Measurements from ENCODE around the gene LENG1.
A peak's percentile ranks its signal among the peaks of the same experiment; 100 is the strongest.

Gene LENG1

GRCh38 chr19:54145541-54146158 is 13.9 kb downstream of the LENG1 start:
- TF ChIP-seq, protein P1, sequence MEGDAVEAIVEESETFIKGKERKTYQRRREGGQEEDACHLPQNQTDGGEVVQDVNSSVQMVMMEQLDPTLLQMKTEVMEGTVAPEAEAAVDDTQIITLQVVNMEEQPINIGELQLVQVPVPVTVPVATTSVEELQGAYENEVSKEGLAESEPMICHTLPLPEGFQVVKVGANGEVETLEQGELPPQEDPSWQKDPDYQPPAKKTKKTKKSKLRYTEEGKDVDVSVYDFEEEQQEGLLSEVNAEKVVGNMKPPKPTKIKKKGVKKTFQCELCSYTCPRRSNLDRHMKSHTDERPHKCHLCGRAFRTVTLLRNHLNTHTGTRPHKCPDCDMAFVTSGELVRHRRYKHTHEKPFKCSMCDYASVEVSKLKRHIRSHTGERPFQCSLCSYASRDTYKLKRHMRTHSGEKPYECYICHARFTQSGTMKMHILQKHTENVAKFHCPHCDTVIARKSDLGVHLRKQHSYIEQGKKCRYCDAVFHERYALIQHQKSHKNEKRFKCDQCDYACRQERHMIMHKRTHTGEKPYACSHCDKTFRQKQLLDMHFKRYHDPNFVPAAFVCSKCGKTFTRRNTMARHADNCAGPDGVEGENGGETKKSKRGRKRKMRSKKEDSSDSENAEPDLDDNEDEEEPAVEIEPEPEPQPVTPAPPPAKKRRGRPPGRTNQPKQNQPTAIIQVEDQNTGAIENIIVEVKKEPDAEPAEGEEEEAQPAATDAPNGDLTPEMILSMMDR (IDR thresholded peaks at IDR 0.05; ENCODE audit: extremely low read depth, missing control alignments): no peak
- no peak for DNase-seq (ENCODE audit: low spot score)

GRCh38 chr19:54142166-54142780 is 17.2 kb downstream of the LENG1 start:
- DNase-seq (ENCODE audit: low spot score): no peak
- TF ChIP-seq, protein P1 (IDR thresholded peaks at IDR 0.05; ENCODE audit: extremely low read depth, missing control alignments): no peak

DNA sequence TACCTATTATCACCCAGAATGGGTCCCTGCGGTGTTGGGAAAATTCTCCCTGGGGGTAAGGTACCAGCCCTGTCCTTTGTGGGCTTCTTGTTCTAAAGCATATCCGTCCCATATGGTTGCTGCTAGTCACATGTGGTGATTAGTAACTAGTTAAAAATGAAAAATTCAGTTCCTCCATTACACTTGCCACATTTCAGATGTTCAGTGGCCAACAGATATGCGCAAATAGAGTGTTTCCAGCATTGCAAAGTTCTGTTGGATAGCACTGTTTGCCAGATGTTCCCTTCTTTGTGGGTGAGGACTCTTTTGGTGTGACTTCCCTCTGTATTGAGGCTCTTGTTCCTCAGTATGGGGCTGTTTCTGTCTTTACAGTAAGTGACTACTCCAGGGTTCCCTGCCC is 18.2 kb downstream of the LENG1 start:
- TF ChIP-seq, protein P1 (IDR thresholded peaks at IDR 0.05; ENCODE audit: extremely low read depth, missing control alignments): no peak
- DNase-seq (ENCODE audit: low spot score): no peak

GRCh38 chr19:54138489-54139256 is 20.8 kb downstream of the LENG1 start:
- TF ChIP-seq, protein P1 (IDR thresholded peaks at IDR 0.05; ENCODE audit: extremely low read depth, missing control alignments): no peak
- DNase-seq (ENCODE audit: low spot score): no peak

- no peak for DNase-seq (ENCODE audit: low spot score)
- TF ChIP-seq, protein P1 (IDR thresholded peaks at IDR 0.05; ENCODE audit: extremely low read depth, missing control alignments): no peak
Observed at GRCh38 chr19:54137699-54138488, 21.6 kb downstream of the LENG1 start, which contains the start of gene CNOT3. Gene CNOT3, plus strand, starts transcription at chr19:54137762. Its CDS starts 5,217 bp downstream, at chr19:54142979.

- TF ChIP-seq, protein P1 (IDR thresholded peaks at IDR 0.05; ENCODE audit: extremely low read depth, missing control alignments): no peak
- DNase-seq (ENCODE audit: low spot score): peak; percentile 99
Observed at GRCh38 chr19:54136864-54137698, 22.4 kb downstream of the LENG1 start.
